RKO (cell line): ENCODE results near the gene NFIX.

Experiments used
- DNase-seq: peaks from one replicate; pipeline ENCODE4 v3.0.0-alpha.2; 2016; ENCODE audit warnings: low spot score

Gene NFIX

GRCh38 chr19:13128583-13128982, 133.3 kb downstream of the NFIX start:
- DNase-seq = no peak

GRCh38 chr19:13129384-13129783, 134.1 kb downstream of the NFIX start:
- DNase-seq = no peak

GRCh38 chr19:13130886-13131490, 135.7 kb downstream of the NFIX start:
- no peak for DNase-seq

GRCh38 chr19:13132471-13133180, 137.4 kb downstream of the NFIX start:
- DNase-seq = no peak

GRCh38 chr19:13133241-13133870, 138.1 kb downstream of the NFIX start:
- DNase-seq = no peak

GRCh38 chr19:13134626-13135025, 139.4 kb downstream of the NFIX start:
- no peak for DNase-seq

GRCh38 chr19:13135068-13136062, 140.1 kb downstream of the NFIX start:
- no peak for DNase-seq

GRCh38 chr19:13137290-13137794, 142.1 kb downstream of the NFIX start:
- DNase-seq = no peak

GRCh38 chr19:13138171-13138915, 143.1 kb downstream of the NFIX start:
- DNase-seq = no peak

GRCh38 chr19:13138916-13139198, 143.6 kb downstream of the NFIX start:
- DNase-seq = no peak

GRCh38 chr19:13139633-13140311, 144.5 kb downstream of the NFIX start:
- DNase-seq = no peak

- DNase-seq = peak; percentile 35
Observed at GRCh38 chr19:13146763-13147563, 151.7 kb downstream of the NFIX start.
